SK-N-MC (cell line): ENCODE measurements around the gene PTPRM.

Experiments
- EZH2 ChIP-seq: fragments of 200-600 bp; sonication (generic); IDR thresholded peaks from one replicate; pipeline ENCODE4 v1.6.1; 2017; ENCODE audit warnings: antibody characterized with exemption
- FOXP2 ChIP-seq: optimal IDR thresholded peaks from 2 replicates; pipeline ENCODE3; 2011; ENCODE audit warnings: mild to moderate bottlenecking, moderate library complexity; ENCODE audit not compliant: insufficient read depth; ENCODE audit errors: extremely low read length, control extremely low read depth
- POLR2AphosphoS5 ChIP-seq: IDR thresholded peaks from 2 replicates; pipeline ENCODE4 v1.6.1; 2012; ENCODE audit warnings: mild to moderate bottlenecking, low read depth, low read length, borderline replicate concordance

DNA sequence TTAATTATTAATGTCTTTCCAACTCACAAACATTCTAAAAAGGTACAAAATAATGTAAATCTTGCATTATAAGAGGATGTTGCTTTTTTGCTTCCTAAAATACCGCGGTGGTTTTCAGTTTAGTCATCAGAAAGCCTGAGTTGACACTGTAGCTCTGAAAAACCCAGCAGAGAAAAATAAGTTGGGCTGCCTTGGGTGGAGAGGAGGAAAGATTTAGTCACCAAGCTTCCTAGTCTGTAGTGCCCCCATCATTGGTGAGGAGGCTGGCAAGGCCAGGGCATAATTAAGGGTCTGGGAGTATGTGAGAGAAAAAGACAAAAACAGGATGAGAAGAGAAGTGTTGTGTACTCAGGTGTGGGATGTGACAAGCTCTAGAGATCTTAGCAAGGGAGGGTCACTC is 5.7 kb downstream of the PTPRM start:
- TF ChIP-seq POLR2AphosphoS5: no peak
- no peak for TF ChIP-seq EZH2
- TF ChIP-seq FOXP2: no peak
